ENCODE data around the gene PLXNB2.

Gene PLXNB2

GRCh38 chr22:50271519-50271970 is 35.9 kb downstream of the PLXNB2 start:
- DNase-seq (ENCODE audit: insufficient read length, low spot score) (peak; percentile 83), FAIRE-seq (peak; percentile 70)
- TF ChIP-seq PAX5 (IDR thresholded peaks at IDR 0.05; ENCODE audit: insufficient read depth, low read length, severe bottlenecking) (no peak), POLR2A (IDR thresholded peaks at IDR 0.05; ENCODE audit: low read depth, low read length) (no peak), POU2F2 (IDR thresholded peaks at IDR 0.05; ENCODE audit: low read depth, low read length) (no peak), TAF1 (IDR thresholded peaks at IDR 0.05; ENCODE audit: low read depth, low read length) (no peak), POLR2AphosphoS5 (IDR thresholded peaks at IDR 0.05; ENCODE audit: low read depth, low read length) (no peak), SPI1 (IDR thresholded peaks at IDR 0.05; ENCODE audit: low read depth, low read length) (no peak)

DNA sequence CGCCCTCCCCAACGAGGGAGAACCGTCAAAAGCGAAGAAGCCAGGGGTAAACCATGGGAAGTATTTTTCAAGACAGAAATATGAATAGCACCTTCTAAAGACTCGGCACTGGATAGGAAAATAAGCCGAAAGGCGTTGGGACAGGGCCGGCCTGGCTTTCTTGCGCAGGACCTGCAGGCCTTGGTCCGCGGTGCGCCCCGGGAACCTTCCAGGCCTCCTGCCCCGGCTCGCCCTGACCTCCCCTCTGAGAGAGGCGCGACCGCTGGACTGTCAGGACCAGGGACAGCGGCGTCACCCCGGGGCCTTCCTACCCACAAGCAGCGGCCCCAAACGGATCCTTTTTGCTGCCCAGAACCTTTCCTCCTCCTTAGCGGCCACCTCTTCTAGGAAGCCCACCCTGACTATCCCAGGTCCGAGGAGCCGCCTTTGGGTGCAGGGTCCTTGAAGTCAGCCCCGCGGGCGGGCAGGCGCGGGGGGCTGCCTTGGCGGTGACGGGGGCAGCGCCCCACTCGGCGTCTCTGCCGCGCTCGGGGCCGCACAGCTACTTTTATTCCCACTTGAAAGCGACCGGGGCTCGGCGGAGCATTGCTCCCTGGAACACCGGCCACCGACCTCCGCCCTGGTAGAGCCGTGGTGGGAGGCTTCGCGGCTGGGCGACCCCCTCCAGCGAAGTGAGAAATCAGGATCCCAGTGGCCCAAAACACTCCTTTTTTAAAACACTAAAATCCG is 36.6 kb downstream of the PLXNB2 start:
- FAIRE-seq, result peak; percentile 71
- peak; percentile 73 for DNase-seq (ENCODE audit: insufficient read length, low spot score)
- TF ChIP-seq POLR2AphosphoS5 (IDR thresholded peaks at IDR 0.05; ENCODE audit: low read depth, low read length) (no peak), TAF1 (IDR thresholded peaks at IDR 0.05; ENCODE audit: low read depth, low read length) (no peak), POU2F2 (IDR thresholded peaks at IDR 0.05; ENCODE audit: low read depth, low read length) (no peak), POLR2A (IDR thresholded peaks at IDR 0.05; ENCODE audit: low read depth, low read length) (no peak), SPI1 (IDR thresholded peaks at IDR 0.05; ENCODE audit: low read depth, low read length) (no peak), PAX5 (IDR thresholded peaks at IDR 0.05; ENCODE audit: insufficient read depth, low read length, severe bottlenecking) (no peak)

DNA sequence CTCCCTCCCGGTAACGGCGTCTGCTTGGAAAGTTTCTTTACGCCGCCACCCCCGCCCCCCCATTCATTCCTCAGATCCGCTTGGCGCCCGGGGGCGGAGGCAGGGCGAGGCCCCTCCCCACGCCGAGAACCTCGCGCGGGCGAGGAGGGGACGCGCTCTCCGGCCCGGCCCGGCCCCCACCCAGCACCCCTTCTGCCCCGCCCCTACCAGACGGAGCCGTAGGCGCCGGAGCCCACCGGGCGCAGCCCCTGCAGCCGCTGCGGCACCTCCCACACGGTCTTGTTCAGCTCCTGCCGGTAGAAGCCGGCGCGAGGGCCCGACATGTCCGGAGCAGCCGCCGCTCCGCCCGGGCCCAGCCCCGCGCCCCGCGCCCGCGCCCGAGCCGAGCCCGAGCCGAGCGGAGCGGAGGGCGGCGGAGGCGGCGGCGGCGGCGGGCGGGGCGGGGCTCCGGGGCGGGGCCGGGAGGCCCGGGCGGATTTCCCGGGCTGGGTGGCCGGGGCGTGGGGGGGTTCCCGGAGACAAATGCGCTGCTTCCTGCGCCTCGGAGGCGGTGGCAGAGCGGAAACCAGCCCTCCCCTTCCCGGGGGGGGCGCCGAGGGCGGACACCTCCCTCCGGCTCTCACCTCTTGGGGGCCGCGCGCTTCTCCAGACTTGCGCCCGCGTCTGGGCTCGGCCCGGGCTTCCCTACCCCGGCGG is 37.3 kb downstream of the PLXNB2 start, which contains the start of gene MAPK11:
Gene MAPK11, minus strand, starts transcription at position 411 of the 696 bp plus-strand sequence. Its CDS starts 88 bp downstream, at position 323.
- FAIRE-seq, result no peak
- no peak for TF ChIP-seq TAF1 (IDR thresholded peaks at IDR 0.05; ENCODE audit: low read depth, low read length)
- TF ChIP-seq POLR2AphosphoS5 (IDR thresholded peaks at IDR 0.05; ENCODE audit: low read depth, low read length), result no peak
- no peak for TF ChIP-seq POLR2A (IDR thresholded peaks at IDR 0.05; ENCODE audit: low read depth, low read length)
- no peak for TF ChIP-seq SPI1 (IDR thresholded peaks at IDR 0.05; ENCODE audit: low read depth, low read length)
- no peak for TF ChIP-seq PAX5 (IDR thresholded peaks at IDR 0.05; ENCODE audit: insufficient read depth, low read length, severe bottlenecking)
- no peak for TF ChIP-seq POU2F2 (IDR thresholded peaks at IDR 0.05; ENCODE audit: low read depth, low read length)
- DNase-seq (ENCODE audit: insufficient read length, low spot score), result no peak

DNA sequence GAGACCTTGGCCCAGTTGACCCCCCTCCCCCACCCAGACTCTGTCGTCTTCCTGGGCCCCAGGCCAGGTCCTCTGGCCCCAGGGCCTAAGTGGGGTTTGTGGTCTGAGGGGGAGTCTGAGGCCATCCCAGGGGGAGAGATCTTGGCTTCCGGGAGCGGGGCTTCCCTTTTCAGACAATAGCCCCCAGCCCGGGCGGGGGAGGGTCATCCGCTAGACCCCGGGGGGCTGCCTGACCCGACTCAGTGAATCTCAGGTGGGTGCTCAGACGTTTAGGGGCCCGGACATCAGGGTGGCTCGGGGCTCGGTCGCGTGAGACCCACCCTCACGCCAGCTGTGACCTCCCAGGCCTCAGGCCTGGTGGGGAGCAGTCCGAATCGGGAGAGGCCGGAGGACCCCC is 37.9 kb downstream of the PLXNB2 start:
- DNase-seq (ENCODE audit: insufficient read length, low spot score), result no peak
- TF ChIP-seq PAX5 (IDR thresholded peaks at IDR 0.05; ENCODE audit: insufficient read depth, low read length, severe bottlenecking) (no peak), POU2F2 (IDR thresholded peaks at IDR 0.05; ENCODE audit: low read depth, low read length) (no peak), POLR2AphosphoS5 (IDR thresholded peaks at IDR 0.05; ENCODE audit: low read depth, low read length) (no peak), POLR2A (IDR thresholded peaks at IDR 0.05; ENCODE audit: low read depth, low read length) (no peak)
- no peak for FAIRE-seq

DNA sequence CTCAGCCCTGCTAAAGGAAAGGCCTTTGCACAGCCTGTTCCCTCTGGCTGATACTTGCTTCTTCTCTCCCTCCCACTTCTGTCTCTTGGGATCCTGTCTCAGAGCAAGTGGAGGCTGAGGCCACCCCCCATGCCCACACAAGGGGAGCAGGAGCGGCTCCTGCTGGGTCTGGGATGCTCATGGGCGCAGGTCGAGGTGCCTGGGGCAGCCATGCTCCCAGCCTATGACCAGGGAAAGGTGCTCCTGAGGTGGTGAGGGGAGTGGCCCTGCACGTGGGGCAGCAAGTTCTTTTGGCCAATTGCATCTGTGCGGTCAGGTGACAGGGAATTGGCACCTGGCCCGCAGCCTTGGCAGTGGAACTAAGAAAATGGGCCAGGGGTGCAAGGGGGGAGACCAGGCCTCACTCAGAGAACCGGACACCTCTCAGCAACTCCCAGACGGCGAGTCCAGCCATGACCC is 38.8 kb downstream of the PLXNB2 start:
- no peak for TF ChIP-seq PAX5 (IDR thresholded peaks at IDR 0.05; ENCODE audit: insufficient read depth, low read length, severe bottlenecking)
- TF ChIP-seq SPI1 (IDR thresholded peaks at IDR 0.05; ENCODE audit: low read depth, low read length), result no peak
- no peak for TF ChIP-seq POLR2AphosphoS5 (IDR thresholded peaks at IDR 0.05; ENCODE audit: low read depth, low read length)
- no peak for TF ChIP-seq POU2F2 (IDR thresholded peaks at IDR 0.05; ENCODE audit: low read depth, low read length)
- no peak for TF ChIP-seq TAF1 (IDR thresholded peaks at IDR 0.05; ENCODE audit: low read depth, low read length)
- TF ChIP-seq POLR2A (IDR thresholded peaks at IDR 0.05; ENCODE audit: low read depth, low read length), result no peak
- FAIRE-seq, result no peak
- no peak for DNase-seq (ENCODE audit: insufficient read length, low spot score)

- FAIRE-seq (peak; percentile 81), DNase-seq (ENCODE audit: insufficient read length, low spot score) (peak; percentile 83)
- TF ChIP-seq TAF1 (IDR thresholded peaks at IDR 0.05; ENCODE audit: low read depth, low read length) (no peak), POLR2AphosphoS5 (IDR thresholded peaks at IDR 0.05; ENCODE audit: low read depth, low read length) (no peak), POU2F2 (IDR thresholded peaks at IDR 0.05; ENCODE audit: low read depth, low read length) (no peak), PAX5 (IDR thresholded peaks at IDR 0.05; ENCODE audit: insufficient read depth, low read length, severe bottlenecking) (no peak)
Observed at GRCh38 chr22:50267591-50268390, 39.7 kb downstream of the PLXNB2 start.

DNA sequence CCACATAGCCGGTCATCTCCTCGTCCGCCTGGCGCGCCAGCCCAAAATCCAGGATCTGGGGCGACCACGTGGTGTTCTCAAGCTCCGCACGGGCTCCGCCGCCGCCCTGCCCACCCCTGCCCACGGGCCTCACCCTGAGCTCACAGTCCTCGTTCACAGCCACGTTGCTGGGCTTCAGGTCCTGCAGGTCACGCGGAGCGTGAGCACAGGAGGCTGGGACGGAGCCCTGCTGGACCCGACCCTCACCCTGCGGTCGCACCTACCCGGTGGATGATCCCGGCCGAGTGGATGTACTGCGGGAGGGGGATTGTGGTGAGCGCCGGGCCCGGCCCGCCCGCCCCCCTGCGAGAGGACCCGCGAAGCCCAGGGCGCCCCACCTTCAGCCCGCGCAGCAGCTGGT is 40.5 kb downstream of the PLXNB2 start:
- TF ChIP-seq TAF1 (IDR thresholded peaks at IDR 0.05; ENCODE audit: low read depth, low read length) (no peak), POLR2A (IDR thresholded peaks at IDR 0.05; ENCODE audit: low read depth, low read length) (no peak), SPI1 (IDR thresholded peaks at IDR 0.05; ENCODE audit: low read depth, low read length) (no peak), POLR2AphosphoS5 (IDR thresholded peaks at IDR 0.05; ENCODE audit: low read depth, low read length) (no peak), POU2F2 (IDR thresholded peaks at IDR 0.05; ENCODE audit: low read depth, low read length) (no peak), PAX5 (IDR thresholded peaks at IDR 0.05; ENCODE audit: insufficient read depth, low read length, severe bottlenecking) (no peak)
- no peak for FAIRE-seq
- DNase-seq (ENCODE audit: insufficient read length, low spot score), result no peak

DNA sequence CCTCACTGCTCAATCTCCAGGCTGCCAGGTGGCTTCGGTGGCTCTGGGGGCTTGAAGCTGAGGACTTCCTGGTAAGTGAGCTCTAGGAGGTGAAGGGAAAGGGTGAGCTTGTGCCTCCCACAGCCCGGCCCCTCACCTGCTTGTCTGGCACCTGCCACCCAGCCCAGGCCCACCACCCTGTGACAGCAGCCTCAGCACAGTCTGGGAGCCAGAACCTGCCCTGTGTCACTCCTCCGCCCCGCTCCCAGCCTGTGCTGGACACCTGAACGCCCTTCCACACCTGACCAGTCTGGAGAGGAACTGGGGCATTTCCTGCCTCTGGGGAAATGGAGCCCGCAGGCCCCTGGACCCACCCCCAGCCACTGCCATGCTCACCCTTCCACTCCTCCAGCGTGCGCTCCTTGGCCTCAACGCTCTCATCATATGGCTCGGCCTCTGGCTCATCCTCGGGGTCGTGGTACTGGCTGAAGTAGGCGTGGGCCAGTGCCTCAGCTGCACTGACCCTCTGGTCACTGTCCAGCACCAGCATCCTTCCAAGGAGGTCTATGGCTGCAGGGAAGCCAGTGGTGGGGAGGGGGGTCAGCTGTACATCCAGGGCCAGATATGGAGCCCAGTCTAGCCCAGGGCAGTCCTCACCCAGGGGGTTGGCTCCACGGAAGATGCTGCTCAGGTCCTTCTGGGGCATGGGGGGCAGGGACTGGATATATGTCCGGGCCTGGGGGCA is 42.3 kb downstream of the PLXNB2 start:
- DNase-seq (ENCODE audit: insufficient read length, low spot score) (no peak), FAIRE-seq (no peak)
- TF ChIP-seq POLR2AphosphoS5 (IDR thresholded peaks at IDR 0.05; ENCODE audit: low read depth, low read length) (no peak), POLR2A (IDR thresholded peaks at IDR 0.05; ENCODE audit: low read depth, low read length) (no peak), POU2F2 (IDR thresholded peaks at IDR 0.05; ENCODE audit: low read depth, low read length) (no peak), SPI1 (IDR thresholded peaks at IDR 0.05; ENCODE audit: low read depth, low read length) (no peak), PAX5 (IDR thresholded peaks at IDR 0.05; ENCODE audit: insufficient read depth, low read length, severe bottlenecking) (no peak), TAF1 (IDR thresholded peaks at IDR 0.05; ENCODE audit: low read depth, low read length) (no peak)

Data from GM12891 (cell line).